Astrocyte (in vitro differentiated cells and primary cell): Measurements from ENCODE around the gene VIM.

ENCODE experiments used
- CTCF ChIP-seq: IDR thresholded peaks from 2 replicates; pipeline ENCODE4 v1.5.1; 2011; ENCODE audit warnings: low read depth, mild to moderate bottlenecking, inconsistent platforms, low read length, moderate library complexity; ENCODE audit not compliant: insufficient read depth
- EZH2 ChIP-seq: IDR thresholded peaks from 2 replicates; pipeline ENCODE4 v1.6.1; 2012; ENCODE audit warnings: mild to moderate bottlenecking, low read length, inconsistent platforms; ENCODE audit not compliant: insufficient read depth

GRCh38 chr10:17183110-17183509 is 44.9 kb upstream of the VIM start:
- TF ChIP-seq CTCF: peak; percentile 4
- TF ChIP-seq EZH2: no peak
